GM19463 (cell line): ENCODE measurements around the gene ADARB1.

Experiments
- ATAC-seq: cut with Tn5 transposase; IDR thresholded peaks from one replicate; pipeline ENCODE4 v1.9.1; 2021; ENCODE audit warnings: mild to moderate bottlenecking, moderate library complexity; ENCODE audit not compliant: unreplicated experiment

ADARB1 gene

DNA sequence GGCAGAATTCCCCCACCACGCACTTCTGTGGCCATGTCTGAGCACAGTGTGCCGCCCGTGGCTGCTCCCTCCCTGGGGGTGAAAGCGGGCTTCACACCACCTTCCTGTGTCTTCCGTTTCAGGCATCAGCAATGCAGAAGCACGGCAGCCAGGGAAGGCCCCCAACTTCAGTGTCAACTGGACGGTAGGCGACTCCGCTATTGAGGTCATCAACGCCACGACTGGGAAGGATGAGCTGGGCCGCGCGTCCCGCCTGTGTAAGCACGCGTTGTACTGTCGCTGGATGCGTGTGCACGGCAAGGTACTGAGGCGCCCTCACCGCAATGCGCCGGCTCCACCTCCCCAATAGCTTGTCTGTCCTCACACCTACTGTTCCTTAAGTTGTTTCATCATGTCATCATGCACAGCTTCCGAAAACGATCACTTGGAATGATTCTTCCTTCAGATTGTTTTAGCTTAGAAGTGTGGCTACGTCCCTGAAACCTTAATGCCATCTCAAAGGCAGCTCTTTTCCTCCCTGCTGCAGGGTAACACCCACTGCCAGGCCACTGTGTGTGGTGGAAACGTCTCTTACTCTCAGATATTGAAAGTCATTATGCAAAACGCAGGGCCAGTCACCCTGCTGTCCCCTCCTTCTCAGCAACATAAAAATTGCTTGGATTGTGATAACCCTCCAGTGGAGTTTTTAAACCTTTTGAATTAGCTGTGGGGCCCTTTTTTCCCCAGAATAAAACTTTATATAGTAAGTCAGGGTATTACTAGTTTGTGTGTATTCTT, 146.5 kb downstream of the ADARB1 start:
- no peak for ATAC-seq

DNA sequence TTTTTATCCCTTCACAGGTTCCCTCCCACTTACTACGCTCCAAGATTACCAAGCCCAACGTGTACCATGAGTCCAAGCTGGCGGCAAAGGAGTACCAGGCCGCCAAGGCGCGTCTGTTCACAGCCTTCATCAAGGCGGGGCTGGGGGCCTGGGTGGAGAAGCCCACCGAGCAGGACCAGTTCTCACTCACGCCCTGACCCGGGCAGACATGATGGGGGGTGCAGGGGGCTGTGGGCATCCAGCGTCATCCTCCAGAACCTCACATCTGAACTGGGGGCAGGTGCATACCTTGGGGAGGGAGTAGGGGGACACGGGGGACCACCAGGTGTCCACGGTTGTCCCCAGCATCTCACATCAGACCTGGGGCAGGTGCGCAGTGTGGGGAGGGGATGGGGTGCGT, 147.6 kb downstream of the ADARB1 start:
- ATAC-seq = no peak

DNA sequence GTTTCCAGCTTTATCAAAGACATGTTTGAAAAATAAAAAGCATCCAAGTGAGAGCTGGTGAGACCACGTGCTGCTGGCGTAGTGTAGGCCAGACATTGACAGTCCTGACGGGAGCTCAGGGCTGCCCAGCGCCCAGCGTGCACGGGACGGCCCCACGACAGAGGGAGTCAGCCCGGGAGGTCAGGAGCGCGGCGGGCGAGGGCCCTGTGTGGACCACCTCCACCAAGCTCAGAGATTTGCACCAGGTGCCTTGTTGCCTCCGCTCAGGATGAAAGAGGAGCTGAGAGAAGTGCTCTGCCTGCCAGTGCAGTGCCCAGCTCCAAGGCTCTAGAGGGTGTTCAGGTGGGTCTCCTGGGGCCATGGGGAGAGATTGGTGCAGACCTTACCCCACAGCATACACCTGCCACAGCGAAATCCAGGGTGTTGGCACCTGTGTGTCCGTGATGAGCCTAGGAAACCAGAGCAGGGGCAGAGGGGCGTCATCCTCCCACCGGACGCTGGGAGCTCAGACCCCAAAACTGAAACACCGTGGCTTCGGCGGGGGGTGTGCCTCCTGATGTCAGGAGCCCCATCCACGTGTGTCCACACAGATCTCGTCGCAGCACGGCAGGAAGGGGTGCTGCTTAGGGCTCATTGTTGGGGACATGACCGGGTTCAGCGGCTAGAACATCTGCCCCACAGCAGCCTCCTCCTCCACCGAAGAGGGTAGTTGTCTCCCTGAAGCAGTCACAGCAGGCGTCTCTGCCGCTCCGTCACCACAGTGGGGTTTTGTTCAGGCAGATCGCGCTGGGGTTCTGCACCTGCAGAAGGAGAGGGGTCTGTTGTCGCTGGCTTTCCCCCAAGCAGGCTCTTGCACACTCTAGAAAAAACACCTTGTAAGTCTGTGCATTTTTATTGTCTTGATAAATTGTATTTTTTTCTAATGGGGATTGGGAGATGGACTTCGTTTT, 149.1 kb downstream of the ADARB1 start:
- no peak for ATAC-seq

DNA sequence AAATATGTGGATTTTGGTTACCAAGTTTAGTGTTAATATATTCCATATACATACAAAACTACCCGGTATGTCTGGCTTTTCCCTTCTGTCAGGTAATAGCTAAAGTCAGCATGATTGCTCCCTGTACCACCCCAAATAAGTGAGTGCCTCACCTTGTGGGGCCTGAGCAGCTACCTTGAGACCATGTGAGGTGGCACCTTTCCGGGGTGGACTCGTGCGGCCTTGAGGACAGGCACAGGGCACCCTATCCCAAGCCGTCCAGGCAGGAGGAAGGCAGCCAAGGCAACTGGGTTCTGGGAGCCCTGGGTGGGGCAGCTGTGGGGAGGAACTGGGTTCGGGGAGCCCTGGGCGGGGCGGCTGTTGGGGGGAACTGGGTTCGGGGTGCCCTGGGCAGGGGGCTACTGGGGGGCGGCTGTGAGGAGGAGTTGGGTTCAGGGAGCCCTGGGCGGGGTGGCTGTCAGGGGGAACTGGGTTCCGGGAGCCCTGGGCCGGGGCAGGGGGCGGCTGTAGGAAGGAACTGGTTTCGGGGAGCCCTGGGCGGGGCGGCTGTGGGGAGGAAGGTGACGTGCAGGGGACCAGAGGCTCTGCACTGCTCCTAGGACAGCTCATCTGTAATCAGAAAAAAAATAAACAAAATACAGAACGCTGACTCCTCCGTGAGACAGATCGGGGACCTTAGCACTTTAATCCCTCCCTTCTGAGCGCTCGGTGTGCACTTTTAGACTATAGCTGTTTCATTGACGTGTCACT, 150.0 kb downstream of the ADARB1 start:
- no peak for ATAC-seq

DNA sequence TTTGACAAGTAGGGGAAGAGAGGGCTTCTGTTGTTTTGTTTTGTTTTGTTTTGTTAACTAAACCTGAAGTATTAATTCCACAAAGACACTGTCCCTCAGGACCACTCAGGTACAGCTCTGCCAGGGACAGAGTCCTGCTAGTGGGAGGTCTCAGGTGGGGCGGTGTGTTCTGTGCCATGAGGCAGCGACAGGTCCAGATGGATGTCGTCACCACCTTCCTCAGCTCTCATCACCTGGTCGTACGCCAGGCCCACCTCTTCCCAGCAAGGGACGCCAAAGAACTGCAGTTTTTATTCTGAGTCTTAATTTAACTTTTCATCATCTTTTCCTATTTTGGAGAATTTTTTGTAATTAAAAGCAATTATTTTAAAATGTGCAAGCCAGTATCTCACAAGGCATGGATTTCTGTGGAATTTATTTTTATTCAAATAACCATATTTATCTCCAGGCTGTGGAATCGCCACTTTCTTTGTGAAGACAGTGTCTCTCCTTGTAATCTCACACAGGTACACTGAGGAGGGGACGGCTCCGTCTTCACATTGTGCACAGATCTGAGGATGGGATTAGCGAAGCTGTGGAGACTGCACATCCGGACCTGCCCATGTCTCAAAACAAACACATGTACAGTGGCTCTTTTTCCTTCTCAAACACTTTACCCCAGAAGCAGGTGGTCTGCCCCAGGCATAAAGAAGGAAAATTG, 150.8 kb downstream of the ADARB1 start:
- no peak for ATAC-seq

DNA sequence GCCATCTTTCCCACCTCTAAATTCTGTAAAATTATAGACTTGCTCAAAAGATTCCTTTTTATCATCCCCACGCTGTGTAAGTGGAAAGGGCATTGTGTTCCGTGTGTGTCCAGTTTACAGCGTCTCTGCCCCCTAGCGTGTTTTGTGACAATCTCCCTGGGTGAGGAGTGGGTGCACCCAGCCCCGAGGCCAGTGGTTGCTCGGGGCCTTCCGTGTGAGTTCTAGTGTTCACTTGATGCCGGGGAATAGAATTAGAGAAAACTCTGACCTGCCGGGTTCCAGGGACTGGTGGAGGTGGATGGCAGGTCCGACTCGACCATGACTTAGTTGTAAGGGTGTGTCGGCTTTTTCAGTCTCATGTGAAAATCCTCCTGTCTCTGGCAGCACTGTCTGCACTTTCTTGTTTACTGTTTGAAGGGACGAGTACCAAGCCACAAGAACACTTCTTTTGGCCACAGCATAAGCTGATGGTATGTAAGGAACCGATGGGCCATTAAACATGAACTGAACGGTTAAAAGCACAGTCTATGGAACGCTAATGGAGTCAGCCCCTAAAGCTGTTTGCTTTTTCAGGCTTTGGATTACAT, 151.5 kb downstream of the ADARB1 start:
- ATAC-seq = no peak

DNA sequence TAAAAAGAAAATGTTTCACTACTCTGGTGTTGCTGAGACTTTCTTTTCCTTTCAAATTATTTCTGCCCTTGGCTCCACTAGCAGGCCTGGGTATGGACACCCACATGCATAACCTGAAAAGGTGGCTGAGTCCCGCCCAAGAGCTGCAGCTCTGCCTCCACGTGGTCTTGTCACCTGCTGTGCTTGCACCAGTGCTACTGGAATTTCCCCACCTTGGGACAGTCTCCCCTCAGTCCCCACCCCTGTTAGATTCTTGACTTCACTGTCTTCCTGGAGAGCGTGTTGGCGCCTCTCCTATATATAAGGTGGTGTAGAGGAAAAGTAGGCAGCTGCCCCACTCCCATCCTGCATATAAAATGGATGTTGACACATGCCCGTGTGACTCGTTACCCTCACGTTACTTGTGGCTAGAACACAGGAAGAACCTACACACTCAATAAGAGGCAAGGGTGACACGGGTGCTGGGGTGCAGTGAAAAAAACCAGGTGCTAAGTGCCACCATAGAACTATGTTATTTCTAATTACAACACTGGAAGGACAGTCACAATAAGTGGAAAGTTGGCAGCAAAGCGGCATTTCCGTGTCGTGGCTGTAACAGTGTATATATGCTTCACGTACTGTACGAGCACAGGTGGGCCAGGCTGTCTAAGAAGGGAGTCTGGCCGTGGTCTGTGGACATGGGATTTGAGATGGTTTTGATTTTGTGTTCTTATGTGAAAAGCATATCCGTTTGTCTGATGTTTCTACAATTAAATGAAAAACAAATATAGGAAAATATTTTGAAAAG, 152.4 kb downstream of the ADARB1 start:
- no peak for ATAC-seq

DNA sequence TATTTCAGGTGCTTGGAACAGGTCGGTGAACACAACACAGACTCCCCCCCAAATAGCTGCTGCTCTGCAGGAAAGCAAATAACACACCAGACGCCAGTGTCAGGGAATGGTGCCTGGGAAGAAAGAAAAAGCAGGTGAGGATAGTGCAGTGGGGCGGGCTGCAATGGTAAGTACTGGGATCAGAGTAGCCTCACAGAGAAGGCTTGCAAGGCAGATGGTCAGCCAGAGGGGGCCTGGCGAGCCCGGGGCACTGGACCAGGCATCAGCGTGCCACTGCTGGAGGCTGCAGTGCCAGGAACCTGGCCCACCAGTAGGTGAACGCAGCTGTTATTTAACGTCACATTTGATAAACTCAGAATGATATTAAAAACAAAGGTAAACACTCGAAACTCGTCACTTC, 153.4 kb downstream of the ADARB1 start:
- no peak for ATAC-seq

DNA sequence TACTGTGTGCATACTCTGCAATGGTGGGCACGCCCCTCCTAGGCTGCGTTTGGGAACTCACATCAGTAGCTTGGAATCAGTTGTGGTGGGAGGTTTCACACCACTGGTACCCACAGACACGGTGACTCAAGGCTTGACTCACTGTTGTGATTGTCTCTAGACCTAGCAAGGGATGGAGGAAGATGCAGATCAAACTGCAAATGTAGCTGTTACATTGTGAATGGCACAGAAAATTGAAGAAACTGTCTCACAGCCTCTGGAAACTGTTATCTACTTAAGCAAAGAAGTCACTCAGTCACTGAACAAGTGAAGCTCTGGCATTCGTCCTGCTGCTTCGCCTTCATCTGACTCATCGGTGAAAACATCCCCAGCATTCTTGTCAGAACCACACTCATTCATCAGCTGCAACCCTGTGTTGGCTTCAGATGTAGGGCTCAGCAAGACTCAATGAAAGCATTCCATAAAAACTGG, 153.8 kb downstream of the ADARB1 start:
- ATAC-seq = no peak

DNA sequence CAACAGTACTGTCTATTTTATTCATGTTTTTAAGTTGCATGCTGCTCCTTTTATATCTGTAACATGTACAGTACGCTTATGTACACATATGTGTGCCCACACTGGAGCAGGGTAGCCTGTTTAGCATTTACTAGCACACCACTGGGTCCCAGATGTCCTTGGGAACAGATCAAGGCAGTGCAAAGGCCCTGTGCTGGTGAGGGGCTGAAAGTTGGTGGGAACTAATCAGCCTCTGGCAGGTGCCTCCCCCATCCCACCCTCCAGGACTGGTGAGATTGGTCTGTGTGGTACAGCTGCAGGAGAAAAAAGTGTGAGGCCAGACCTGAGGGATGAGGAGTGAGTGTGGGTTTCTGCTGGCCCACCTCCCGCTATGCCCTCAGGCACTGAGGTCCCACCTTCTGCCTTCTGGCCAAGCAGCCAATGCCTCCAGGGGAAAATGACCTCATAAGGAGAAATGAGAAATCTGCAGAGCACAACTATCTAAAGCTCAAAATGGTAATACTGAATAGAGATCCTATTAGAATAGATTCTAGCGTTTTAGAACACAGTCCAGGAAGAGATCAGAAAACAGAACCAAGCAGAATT, 154.4 kb downstream of the ADARB1 start:
- ATAC-seq = no peak

DNA sequence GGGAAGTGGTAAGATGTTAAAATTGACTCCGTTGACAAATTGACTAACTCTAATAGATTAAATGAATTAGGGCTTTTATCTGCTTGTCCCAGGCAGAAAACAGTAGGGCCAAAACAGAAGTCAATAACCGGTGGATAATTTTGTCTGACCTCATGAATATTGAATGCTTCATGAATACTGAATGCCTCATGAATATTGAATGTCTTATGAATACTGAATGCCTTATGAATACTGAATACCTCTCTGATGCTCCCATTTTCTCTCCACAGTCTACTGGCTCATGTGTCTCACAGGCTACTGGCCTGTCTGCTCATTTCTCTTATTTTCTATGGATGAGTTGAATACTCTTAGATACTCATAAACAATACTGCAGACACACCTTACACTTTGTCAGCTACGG, 157.3 kb downstream of the ADARB1 start:
- ATAC-seq = no peak

DNA sequence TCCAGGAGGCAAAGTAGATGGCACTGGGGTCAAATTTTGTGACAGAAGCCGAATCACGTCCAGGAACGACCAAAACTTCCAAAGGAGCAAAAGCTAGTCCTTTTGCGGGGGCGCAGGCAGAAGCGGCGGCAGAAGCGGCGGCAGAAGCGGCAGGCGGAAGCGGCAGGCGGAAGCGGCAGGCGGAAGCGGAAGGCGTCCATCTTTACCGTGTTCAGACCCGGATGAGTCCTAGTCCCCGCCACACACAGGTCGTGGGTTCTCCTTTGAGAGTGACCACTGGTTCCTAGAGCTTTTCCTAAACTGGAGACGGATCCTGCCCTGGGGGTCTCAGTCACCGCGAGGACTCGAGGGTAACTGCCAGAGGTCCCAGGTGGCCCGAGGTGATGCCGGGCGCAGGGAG, 159.7 kb downstream of the ADARB1 start:
- ATAC-seq = no peak

DNA sequence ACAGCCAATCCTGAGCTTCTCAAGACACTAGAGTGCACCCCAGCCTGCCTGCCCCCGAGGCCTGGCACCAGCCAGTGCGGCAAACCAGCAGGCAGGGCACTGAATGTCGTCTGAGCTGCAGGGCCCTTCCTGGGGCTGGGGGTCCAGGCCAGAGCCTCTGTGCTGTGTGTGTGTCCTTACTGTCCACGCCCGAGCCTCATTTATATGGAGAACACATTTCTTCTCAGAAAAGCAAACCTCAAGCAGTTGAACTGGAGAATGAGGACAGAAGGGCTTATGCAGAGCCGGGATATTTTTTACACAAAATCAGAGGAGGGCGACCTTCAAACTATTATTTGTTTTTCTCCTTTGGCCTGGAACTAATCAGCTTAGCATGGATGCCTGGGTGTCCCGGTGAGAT, 160.6 kb downstream of the ADARB1 start:
- ATAC-seq = no peak

DNA sequence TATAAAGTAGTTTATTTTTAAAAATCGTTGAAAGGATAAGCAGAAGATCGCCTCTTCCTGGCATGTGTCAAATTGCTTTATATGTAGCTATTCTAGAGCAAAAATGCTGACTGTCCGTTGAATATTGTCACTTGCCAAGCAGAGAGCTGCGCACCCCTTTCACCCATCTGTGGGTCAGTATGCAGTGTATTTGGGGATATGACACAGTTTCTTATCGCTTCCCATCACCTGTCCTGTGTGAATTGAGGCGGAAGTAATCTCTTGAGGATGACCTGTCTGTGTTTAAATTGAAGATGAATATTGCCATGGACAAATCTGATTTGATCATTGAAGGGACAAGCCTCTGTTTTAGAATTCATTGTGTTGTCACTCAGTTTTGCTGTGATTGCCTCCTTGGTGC, 161.1 kb downstream of the ADARB1 start:
- ATAC-seq = no peak

DNA sequence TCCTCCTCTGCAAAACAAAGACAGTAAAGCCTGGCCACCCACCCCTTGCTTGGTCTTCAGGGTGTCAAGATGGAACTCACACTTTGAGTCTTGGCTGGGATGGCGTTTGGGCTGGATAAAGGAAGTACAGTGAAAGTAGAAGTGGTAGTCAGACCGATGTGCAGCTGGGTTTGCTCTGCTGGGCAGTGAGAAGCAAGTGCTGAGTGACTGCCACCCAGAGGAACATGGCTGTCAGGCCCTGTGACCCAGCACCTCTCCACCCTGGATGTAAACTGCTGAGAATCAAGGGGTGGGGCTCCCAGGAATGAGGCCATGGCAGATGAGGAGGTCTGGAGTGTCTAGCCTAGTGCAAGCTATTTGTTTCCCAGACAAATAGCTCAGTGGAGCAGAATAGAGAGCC, 162.1 kb downstream of the ADARB1 start:
- no peak for ATAC-seq

DNA sequence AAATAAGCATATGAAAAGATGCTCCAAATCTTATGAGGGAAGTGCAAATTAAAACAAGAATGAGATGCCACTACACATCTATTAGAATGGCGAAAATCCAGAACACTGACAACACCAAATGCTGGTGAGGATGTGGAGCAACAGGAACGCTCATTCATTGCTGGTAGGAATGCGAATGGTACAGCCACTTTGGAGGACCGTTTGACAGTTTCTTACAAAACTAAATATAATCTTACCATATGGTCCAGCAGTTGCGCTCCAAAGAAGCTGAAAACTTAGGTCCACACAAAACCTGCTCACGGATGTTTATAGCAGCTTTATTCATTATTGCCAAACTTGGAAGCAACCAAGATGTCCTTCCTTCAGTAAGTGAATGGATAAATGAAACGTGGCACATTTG, 163.0 kb downstream of the ADARB1 start:
- no peak for ATAC-seq

DNA sequence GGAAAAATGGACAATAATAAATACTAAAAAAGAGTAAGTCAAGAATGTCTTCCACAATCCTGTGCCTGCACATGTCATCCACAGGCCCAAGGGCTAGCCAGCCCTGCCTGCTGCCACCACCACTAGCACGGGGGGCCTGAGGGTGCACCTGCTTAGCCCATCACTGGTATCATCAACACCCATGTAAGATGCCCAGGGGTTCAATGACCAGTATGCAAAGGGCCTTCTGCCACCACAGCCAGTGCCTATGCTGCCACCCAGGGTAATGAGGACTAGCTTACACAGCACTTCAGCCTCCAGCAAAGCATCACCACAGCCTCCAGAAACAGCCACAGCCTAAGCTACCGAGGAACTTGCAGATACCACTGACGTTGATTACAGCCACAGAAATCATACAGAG, 167.0 kb downstream of the ADARB1 start:
- no peak for ATAC-seq

DNA sequence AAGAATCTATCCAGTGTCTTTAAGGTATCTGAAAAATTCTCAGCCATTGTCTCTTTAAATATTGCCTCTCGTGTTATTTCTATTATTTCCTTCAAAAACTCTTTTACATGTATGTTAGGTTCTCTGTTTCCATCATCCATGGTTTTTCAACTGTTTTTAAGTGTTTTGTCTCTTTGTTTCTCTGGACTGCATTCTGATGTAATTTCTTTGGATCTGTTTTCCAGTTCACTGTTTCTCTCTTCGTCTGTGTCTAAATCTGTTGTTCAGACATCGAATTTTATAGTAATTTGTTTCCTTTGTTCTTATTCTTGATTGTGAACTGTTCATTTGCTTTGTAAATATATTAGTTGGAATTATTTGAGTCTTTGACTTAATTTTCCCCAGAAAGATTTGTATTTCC, 169.2 kb downstream of the ADARB1 start:
- no peak for ATAC-seq

DNA sequence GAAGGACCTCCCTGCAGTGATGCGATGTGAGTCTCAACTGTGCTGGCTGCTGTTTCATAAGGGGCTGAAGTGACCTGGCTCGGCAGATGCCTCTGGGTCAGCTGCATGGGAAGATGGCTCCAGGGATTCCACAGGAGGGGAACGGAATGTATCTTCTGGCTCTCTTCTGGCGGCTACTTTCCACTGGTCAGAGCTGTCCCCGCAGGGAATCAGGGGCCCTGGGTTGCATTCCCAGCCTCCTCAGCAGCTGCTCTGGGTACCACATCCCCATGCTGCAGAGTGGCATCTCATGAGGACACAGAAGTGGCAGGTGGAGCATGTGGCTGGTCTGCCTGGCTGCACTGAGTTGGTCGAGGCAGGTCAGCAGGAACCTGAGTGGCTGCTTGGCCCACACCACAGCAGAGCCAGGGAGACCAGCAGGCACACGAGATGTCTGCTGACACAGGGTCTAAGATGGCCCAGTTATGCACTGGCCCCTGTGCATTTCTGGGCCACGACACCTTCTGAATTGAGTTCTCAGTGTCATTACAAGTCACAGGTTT, 170.5 kb downstream of the ADARB1 start:
- no peak for ATAC-seq
